NT2/D1 (cell line): Measurements from ENCODE around the gene ZNF513.

ENCODE experiments used
- DNase-seq: peaks from one replicate; pipeline ENCODE4 v3.0.0-alpha.2; 2011; ENCODE audit warnings: low read depth, low spot score
- H3K27me3 ChIP-seq: 2 replicates; pipeline ENCODE4 v1.6.0; 2011; ENCODE audit warnings: mild to moderate bottlenecking; ENCODE audit not compliant: insufficient read length, insufficient read depth
- H3K36me3 ChIP-seq: 2 replicates; pipeline ENCODE4 v1.6.1; 2011; ENCODE audit warnings: mild to moderate bottlenecking, low read length, mixed read lengths; ENCODE audit not compliant: insufficient read depth, insufficient read length
- H3K4me1 ChIP-seq: 2 replicates; pipeline ENCODE4 v1.5.1; 2011; ENCODE audit not compliant: insufficient read depth, insufficient read length
- H3K4me3 ChIP-seq: 2 replicates; pipeline ENCODE4 v1.5.1; 2011; ENCODE audit warnings: low read depth; ENCODE audit not compliant: insufficient read length
- H3K9ac ChIP-seq: 2 replicates; pipeline ENCODE4 v1.6.0; 2011; ENCODE audit warnings: low read depth; ENCODE audit not compliant: insufficient read length
- H3K9me3 ChIP-seq: 2 replicates; pipeline ENCODE4 v1.5.1; 2011; ENCODE audit warnings: mild to moderate bottlenecking, low read length; ENCODE audit not compliant: insufficient read depth
- SUZ12 ChIP-seq: IDR thresholded peaks from 2 replicates; pipeline ENCODE4 v1.6.1; 2011; ENCODE audit not compliant: insufficient read length, insufficient read depth; ENCODE audit errors: extremely low read depth
- YY1 ChIP-seq: IDR thresholded peaks from 2 replicates; pipeline ENCODE4 v1.6.1; 2011; ENCODE audit not compliant: insufficient read length, insufficient read depth
- ZNF274 ChIP-seq: IDR thresholded peaks from 2 replicates; pipeline ENCODE4 v1.6.1; 2011; ENCODE audit warnings: mild to moderate bottlenecking, low read depth, low read length

The ZNF513 gene

GRCh38 chr2:27379383-27379835, 1.1 kb downstream of the ZNF513 start:
- TF ChIP-seq YY1 (no peak), SUZ12 (no peak), ZNF274 (no peak)
- H3K9ac ChIP-seq, result peak overlapping the region; percentile 95
- H3K27me3 ChIP-seq, result no peaks in the 10 kb centered on the region
- H3K9me3 ChIP-seq, result no peaks in the 10 kb centered on the region
- H3K4me3 ChIP-seq, result peak overlapping the region; percentile 84
- no peaks in the 10 kb centered on the region for H3K4me1 ChIP-seq
- DNase-seq, result no peak
- H3K36me3 ChIP-seq, result peaks cover 78% of the 10 kb centered on the region

- Histone ChIP-seq H3K9me3 (no peaks in the 10 kb centered on the region), H3K9ac (peak overlapping the region; percentile 95), H3K4me3 (no peak overlapping the region), H3K36me3 (peaks cover 76% of the 10 kb centered on the region), H3K27me3 (no peaks in the 10 kb centered on the region), H3K4me1 (no peaks in the 10 kb centered on the region)
- TF ChIP-seq YY1 (no peak), SUZ12 (no peak), ZNF274 (no peak)
- DNase-seq, result no peak
These were observed 1.7 kb downstream of the ZNF513 start for GRCh38 chr2:27378809-27379290.

- no peak for DNase-seq
- Histone ChIP-seq H3K36me3 (peaks cover 73% of the 10 kb centered on the region), H3K9ac (peak overlapping the region; percentile 50), H3K9me3 (no peaks in the 10 kb centered on the region), H3K4me1 (no peaks in the 10 kb centered on the region), H3K27me3 (no peaks in the 10 kb centered on the region), H3K4me3 (no peak overlapping the region)
- TF ChIP-seq YY1 (no peak), ZNF274 (no peak), SUZ12 (no peak)
These were observed 2.3 kb downstream of the ZNF513 start for GRCh38 chr2:27378096-27378808.

DNA sequence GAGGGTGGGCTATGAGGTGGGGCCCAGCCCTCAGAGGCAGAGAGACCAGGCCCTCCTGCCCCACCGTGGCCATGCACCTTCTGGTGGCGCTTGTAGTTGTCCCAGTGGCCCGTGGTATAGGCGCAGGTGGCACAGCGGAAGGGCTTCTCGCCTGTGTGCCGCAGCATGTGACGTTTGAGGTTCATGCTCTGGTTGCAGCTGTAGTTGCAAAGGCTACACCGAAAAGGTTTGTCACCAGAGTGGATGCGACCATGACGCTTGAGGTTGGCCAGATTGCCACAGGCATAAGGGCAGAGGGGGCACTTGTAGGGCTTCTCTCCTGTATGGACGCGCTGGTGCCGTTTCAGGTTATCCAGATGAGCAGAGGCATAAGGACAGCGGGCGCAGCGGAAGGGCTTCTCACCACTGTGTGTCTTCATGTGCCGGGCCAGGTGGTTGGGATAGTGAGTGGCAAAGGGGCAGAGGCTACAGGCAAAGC, 2.9 kb downstream of the ZNF513 start:
- H3K4me1 ChIP-seq, result peaks cover 3% of the 10 kb centered on the region
- H3K4me3 ChIP-seq, result no peak overlapping the region
- H3K27me3 ChIP-seq, result no peaks in the 10 kb centered on the region
- H3K9me3 ChIP-seq, result no peaks in the 10 kb centered on the region
- DNase-seq, result no peak
- TF ChIP-seq YY1, result no peak
- no peak for TF ChIP-seq ZNF274
- TF ChIP-seq SUZ12, result no peak
- no peak overlapping the region for H3K9ac ChIP-seq
- peaks cover 76% of the 10 kb centered on the region for H3K36me3 ChIP-seq

DNA sequence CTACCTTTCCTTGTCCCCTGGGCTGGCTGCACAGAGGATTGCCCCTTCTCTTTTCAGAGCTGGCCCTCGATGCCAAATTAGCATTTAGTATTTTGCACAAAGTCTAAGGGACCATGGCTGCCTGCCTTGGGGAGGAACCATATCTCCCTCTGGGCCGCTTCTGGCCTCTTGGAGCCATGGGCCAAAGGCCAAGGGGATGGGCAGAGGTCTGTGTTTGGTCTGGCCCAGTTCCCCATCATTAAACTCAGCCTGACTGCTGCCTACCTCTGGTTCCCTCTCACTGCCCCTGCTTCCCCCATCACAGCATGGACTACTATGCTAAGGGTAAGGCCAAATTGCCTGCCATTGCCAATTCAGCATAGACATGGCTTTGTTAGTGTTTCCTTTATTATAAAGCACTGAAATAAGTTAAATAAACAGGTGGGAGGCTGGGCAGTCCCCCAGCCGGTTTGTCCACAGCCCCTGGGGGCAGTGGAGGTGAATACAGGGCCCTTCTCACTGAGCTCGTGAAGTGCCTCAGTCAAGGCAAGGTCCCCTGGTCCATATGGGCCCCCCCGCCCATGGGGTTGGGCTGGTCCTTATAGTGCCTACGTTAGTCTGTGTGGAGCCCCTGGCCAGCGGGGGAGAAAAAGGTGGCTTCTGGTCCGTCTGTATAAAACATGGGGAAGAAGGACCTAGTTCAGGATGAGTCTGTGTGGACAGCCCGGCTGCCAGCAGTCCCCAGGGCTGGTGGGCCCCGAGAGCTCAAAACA, 3.5 kb downstream of the ZNF513 start:
- Histone ChIP-seq H3K36me3 (peaks cover 76% of the 10 kb centered on the region), H3K4me1 (peaks cover 3% of the 10 kb centered on the region), H3K27me3 (no peaks in the 10 kb centered on the region), H3K9me3 (no peaks in the 10 kb centered on the region), H3K4me3 (no peak overlapping the region), H3K9ac (no peak overlapping the region)
- DNase-seq, result no peak
- TF ChIP-seq ZNF274 (no peak), SUZ12 (no peak), YY1 (no peak)

GRCh38 chr2:27376151-27376865, 4.2 kb downstream of the ZNF513 start:
- no peak overlapping the region for H3K9ac ChIP-seq
- peaks cover 5% of the 10 kb centered on the region for H3K4me1 ChIP-seq
- no peak overlapping the region for H3K4me3 ChIP-seq
- DNase-seq, result no peak
- no peaks in the 10 kb centered on the region for H3K27me3 ChIP-seq
- no peaks in the 10 kb centered on the region for H3K9me3 ChIP-seq
- peaks cover 71% of the 10 kb centered on the region for H3K36me3 ChIP-seq
- TF ChIP-seq SUZ12, result no peak

DNA sequence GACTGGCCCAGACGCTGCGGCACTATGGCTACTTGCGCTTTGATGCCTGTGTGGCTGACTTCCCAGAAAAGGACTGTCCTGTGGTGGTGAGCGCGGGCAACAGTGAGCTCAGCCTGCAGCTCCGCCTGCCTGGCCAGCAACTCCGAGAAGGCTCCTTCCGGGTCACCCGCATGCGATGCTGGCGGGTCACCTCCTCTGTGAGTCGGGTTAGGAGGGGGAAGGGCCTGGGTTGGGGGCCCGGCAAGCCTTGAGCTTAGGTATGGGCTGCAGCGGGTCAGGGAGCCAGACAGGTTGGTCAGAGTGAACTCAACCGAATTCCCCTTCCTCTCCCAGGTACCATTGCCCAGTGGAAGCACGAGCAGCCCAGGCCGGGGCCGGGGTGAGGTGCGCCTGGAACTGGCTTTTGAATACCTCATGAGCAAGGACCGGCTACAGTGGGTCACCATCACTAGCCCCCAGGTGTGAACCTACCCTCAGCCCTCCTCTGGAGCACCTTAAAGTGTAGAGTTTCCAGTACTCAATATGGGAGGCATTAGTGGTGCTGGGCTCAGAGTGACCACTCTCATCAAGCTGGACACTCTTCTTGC, 4.9 kb downstream of the ZNF513 start:
- Histone ChIP-seq H3K9me3 (no peaks in the 10 kb centered on the region), H3K36me3 (peaks cover 69% of the 10 kb centered on the region), H3K9ac (no peak overlapping the region), H3K4me3 (no peak overlapping the region), H3K4me1 (peaks cover 5% of the 10 kb centered on the region), H3K27me3 (no peaks in the 10 kb centered on the region)
- no peak for DNase-seq
- TF ChIP-seq YY1 (no peak), ZNF274 (no peak), SUZ12 (no peak)
